RWPE2 (cell line): Measurements from ENCODE around the gene TTC28.

Experiments used
- ATAC-seq: fragments of 200-7000 bp; cut with Tn5 transposase; 3 replicates; pipeline ENCODE4 v1.9.1; 2021; ENCODE audit warnings: low read depth
- DNase-seq: peaks from one replicate; pipeline ENCODE4 v3.0.0-alpha.2; 2020; ENCODE audit warnings: low spot score
- H3K27ac ChIP-seq: fragments of 450-650 bp; 2 replicates; pipeline ENCODE4 v1.5.1; 2017; ENCODE audit warnings: mild to moderate bottlenecking; ENCODE audit not compliant: poor library complexity, severe bottlenecking
- H3K27me3 ChIP-seq: fragments of 250-450 bp; sonication (Bioruptor Pico); 2 replicates; pipeline ENCODE4 v1.5.1; 2021; ENCODE audit warnings: mild to moderate bottlenecking, moderate library complexity; ENCODE audit not compliant: insufficient read depth, poor library complexity, severe bottlenecking
- H3K36me3 ChIP-seq: fragments of 250-450 bp; sonication (Bioruptor Pico); 2 replicates; pipeline ENCODE4 v1.5.1; 2020; ENCODE audit warnings: low read depth, mild to moderate bottlenecking, moderate library complexity
- H3K4me1 ChIP-seq: fragments of 250-450 bp; sonication (Bioruptor Pico); 2 replicates; pipeline ENCODE4 v1.5.1; 2021; ENCODE audit warnings: mild to moderate bottlenecking, moderate library complexity; ENCODE audit not compliant: insufficient read depth, poor library complexity, severe bottlenecking
- H3K4me3 ChIP-seq: fragments of 250-450 bp; sonication (Bioruptor Pico); 2 replicates; pipeline ENCODE4 v1.5.1; 2021; ENCODE audit warnings: mild to moderate bottlenecking, moderate library complexity; ENCODE audit not compliant: severe bottlenecking
- H3K9me3 ChIP-seq: fragments of 250-450 bp; sonication (Bioruptor Pico); 2 replicates; pipeline ENCODE4 v1.5.1; 2021; ENCODE audit warnings: mild to moderate bottlenecking, moderate library complexity; ENCODE audit not compliant: severe bottlenecking
- TF ChIP-seq, protein P1 (sequence below): fragments of 450-650 bp; IDR thresholded peaks from one replicate; pipeline ENCODE4 v1.5.1; 2017; ENCODE audit warnings: mild to moderate bottlenecking, moderate library complexity; ENCODE audit not compliant: poor library complexity, severe bottlenecking

TTC28 gene

DNA sequence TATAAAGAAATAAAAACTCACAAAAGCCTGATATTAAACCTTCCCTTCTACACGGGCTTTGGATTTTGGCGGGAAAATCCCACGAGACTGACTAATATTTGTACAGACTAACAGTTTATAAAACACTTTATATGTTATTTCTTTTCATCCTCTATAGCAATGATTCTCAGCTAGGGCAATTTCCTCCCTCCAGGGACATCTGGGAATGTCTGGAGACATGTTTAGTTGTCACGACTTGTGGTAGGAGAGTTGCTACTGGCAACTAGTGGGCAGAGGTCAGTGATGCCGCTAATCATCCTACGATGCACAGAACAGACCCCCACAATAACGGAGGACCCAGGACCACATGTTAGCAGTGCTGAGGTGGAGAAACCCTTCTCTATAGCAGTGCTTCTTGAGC lies 455.8 kb downstream of the TTC28 start:
- Histone ChIP-seq H3K9me3 (no peaks in the 10 kb centered on the region), H3K27ac (no peak overlapping the region), H3K36me3 (no peaks in the 10 kb centered on the region), H3K4me1 (no peaks in the 10 kb centered on the region), H3K4me3 (no peak overlapping the region), H3K27me3 (no peaks in the 10 kb centered on the region)
- DNase-seq, result no peak
- TF ChIP-seq, protein P1, sequence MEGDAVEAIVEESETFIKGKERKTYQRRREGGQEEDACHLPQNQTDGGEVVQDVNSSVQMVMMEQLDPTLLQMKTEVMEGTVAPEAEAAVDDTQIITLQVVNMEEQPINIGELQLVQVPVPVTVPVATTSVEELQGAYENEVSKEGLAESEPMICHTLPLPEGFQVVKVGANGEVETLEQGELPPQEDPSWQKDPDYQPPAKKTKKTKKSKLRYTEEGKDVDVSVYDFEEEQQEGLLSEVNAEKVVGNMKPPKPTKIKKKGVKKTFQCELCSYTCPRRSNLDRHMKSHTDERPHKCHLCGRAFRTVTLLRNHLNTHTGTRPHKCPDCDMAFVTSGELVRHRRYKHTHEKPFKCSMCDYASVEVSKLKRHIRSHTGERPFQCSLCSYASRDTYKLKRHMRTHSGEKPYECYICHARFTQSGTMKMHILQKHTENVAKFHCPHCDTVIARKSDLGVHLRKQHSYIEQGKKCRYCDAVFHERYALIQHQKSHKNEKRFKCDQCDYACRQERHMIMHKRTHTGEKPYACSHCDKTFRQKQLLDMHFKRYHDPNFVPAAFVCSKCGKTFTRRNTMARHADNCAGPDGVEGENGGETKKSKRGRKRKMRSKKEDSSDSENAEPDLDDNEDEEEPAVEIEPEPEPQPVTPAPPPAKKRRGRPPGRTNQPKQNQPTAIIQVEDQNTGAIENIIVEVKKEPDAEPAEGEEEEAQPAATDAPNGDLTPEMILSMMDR, result no peak
- ATAC-seq, result no peak

GRCh38 chr22:28222976-28223745 lies 456.5 kb downstream of the TTC28 start:
- TF ChIP-seq, protein P1, result no peak
- ATAC-seq (no peak), DNase-seq (no peak)
- no peak overlapping the region for H3K27ac ChIP-seq
- H3K4me1 ChIP-seq, result no peaks in the 10 kb centered on the region
- H3K9me3 ChIP-seq, result no peaks in the 10 kb centered on the region
- no peaks in the 10 kb centered on the region for H3K36me3 ChIP-seq
- H3K4me3 ChIP-seq, result no peak overlapping the region
- no peaks in the 10 kb centered on the region for H3K27me3 ChIP-seq

DNA sequence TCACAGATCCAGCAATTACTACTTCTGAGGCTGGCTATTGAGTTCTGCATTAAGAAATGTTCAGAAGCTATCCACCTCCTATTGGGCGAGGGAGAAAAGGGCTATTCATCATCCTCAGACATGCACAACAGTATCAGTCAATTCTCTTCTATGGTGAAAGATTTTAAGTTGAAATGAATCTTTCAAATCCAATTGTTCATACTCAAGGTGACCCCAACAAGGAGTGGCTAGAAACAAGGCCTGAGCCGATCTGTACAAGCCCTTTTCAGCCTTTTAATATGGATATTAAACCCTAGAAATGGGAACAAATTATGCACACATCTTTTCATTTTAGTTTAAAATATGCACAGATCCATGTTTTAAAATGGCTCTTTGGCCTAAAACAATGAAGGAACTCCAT lies 457.1 kb downstream of the TTC28 start:
- ATAC-seq (no peak), DNase-seq (no peak)
- H3K27ac ChIP-seq, result no peak overlapping the region
- no peaks in the 10 kb centered on the region for H3K4me1 ChIP-seq
- H3K36me3 ChIP-seq, result no peaks in the 10 kb centered on the region
- no peaks in the 10 kb centered on the region for H3K9me3 ChIP-seq
- TF ChIP-seq, protein P1, result no peak
- no peak overlapping the region for H3K4me3 ChIP-seq
- no peaks in the 10 kb centered on the region for H3K27me3 ChIP-seq

GRCh38 chr22:28222052-28222451 lies 457.6 kb downstream of the TTC28 start:
- Histone ChIP-seq H3K27me3 (no peaks in the 10 kb centered on the region), H3K4me3 (no peak overlapping the region), H3K27ac (no peak overlapping the region), H3K9me3 (no peaks in the 10 kb centered on the region), H3K36me3 (no peaks in the 10 kb centered on the region), H3K4me1 (no peaks in the 10 kb centered on the region)
- TF ChIP-seq, protein P1, result no peak
- ATAC-seq (no peak), DNase-seq (no peak)

DNA sequence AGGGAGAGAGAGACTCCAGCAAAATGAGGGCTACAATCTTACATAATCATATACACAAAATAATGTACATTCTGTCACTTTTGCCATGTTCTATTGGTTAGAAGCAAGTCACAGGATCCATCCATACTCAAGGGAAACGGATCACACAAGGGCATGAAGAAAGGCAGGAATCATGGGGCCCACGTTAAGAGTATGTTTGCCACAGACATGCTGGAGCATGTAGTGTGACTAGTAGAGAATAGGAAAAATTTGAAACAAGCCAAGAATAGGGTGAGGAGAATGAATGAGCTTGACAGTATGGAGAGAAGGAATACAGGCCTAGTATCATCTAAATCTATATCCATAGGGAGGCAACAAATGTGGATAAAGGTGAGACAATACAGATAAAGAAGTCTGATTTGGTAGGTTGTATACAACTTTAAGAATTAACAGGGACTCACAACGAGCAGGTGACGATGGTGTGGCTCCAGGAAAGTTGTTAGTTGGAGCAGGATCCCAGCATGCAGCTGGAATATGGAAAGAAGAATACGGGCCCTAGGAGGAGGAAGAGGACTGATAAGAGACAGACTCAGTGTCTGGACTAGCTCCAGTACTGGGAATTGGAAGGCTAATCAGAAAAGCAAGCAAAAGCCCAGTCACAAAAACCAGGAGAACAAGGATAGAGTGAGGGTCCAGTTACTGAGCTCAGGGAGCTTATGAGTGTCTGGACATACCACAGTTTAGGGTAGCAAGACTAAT lies 458.8 kb downstream of the TTC28 start:
- no peak overlapping the region for H3K27ac ChIP-seq
- H3K27me3 ChIP-seq, result no peaks in the 10 kb centered on the region
- no peaks in the 10 kb centered on the region for H3K9me3 ChIP-seq
- no peaks in the 10 kb centered on the region for H3K36me3 ChIP-seq
- no peak for DNase-seq
- H3K4me1 ChIP-seq, result no peaks in the 10 kb centered on the region
- H3K4me3 ChIP-seq, result no peak overlapping the region
- no peak for ATAC-seq
- TF ChIP-seq, protein P1, result no peak
